B cell (primary cell): ENCODE measurements around the gene APOL2. TPM values are rescaled to one million over a fixed set of nuclear protein-coding genes. Genes with fewer than 3 reads are reported as not detected.

Experiments used
- ATAC-seq: fragments of 200-7000 bp; cut with Tn5 transposase; one replicate; pipeline ENCODE4 v1.10.0; 2021; ENCODE audit warnings: low read depth, mild to moderate bottlenecking, moderate number of reproducible peaks, moderate library complexity
- CTCF ChIA-PET: fragments of 350-600 bp; sonication (Branson Sonifier 250); formaldehyde crosslinking; loops from one replicate; lab custom pipeline; 2021; ENCODE audit warnings: antibody characterized with exemption, inconsistent platforms; lab: Charles Lee
- POLR2A ChIA-PET: fragments of 350-600 bp; sonication (Branson Sonifier 250); formaldehyde crosslinking; loops from one replicate; lab custom pipeline; 2021; ENCODE audit warnings: antibody characterized with exemption; lab: Charles Lee
- DNase-seq: peaks from one replicate; pipeline ENCODE4 v3.0.0; 2013
- H2AFZ ChIP-seq: 2 replicates; pipeline ENCODE4 v1.6.1; 2012; ENCODE audit warnings: mild to moderate bottlenecking, low read depth, low read length; ENCODE audit not compliant: insufficient read depth, poor library complexity, severe bottlenecking
- H3K27ac ChIP-seq, 2 donors: 1 replicate in 1 of 2; 2 replicates in 1 of 2; pipeline ENCODE4 v1.5.1; 2012 to 2013; ENCODE audit warnings: low read length in 2 of 2, mild to moderate bottlenecking in 2 of 2, moderate library complexity in 1 of 2
- H3K27me3 ChIP-seq, 4 experiments: fragments of 200-600 bp in 1 of 4; sonication (generic) in 1 of 4; replicated peaks in 1 of 4; 1 replicate in 2 of 4; 2 replicates in 2 of 4; pipeline versions ENCODE4 v1.6.1 to v1.7.0; 2013 to 2016; ENCODE audit warnings: low read length in 3 of 4, mild to moderate bottlenecking in 2 of 4, mixed read lengths in 1 of 4, moderate library complexity in 1 of 4; ENCODE audit not compliant: insufficient read depth in 4 of 4, control insufficient read depth in 3 of 4; ENCODE audit errors: control extremely low read depth in 1 of 4
- H3K36me3 ChIP-seq, 2 experiments: replicated peaks in 1 of 2; 1 replicate in 1 of 2; 2 replicates in 1 of 2; pipeline versions ENCODE4 v1.6.1 to v1.7.1; 2013; ENCODE audit warnings: low read length in 1 of 2; ENCODE audit not compliant: insufficient read depth in 2 of 2, control insufficient read depth in 1 of 2; ENCODE audit errors: control extremely low read depth in 1 of 2, extremely low read depth in 1 of 2
- H3K4me1 ChIP-seq, 2 donors: fragments of 200-600 bp in 1 of 2; sonication (generic) in 1 of 2; 1 replicate in 1 of 2; 2 replicates in 1 of 2; pipeline versions ENCODE4 v1.5.1 to v1.6.1; 2013 to 2017; ENCODE audit warnings: low read length in 2 of 2; ENCODE audit not compliant: control insufficient read depth in 2 of 2, insufficient read depth in 2 of 2
- H3K4me2 ChIP-seq: replicated peaks from 2 replicates; pipeline ENCODE3; 2012; ENCODE audit warnings: mild to moderate bottlenecking, low read depth, low read length; ENCODE audit not compliant: poor library complexity, severe bottlenecking
- H3K4me3 ChIP-seq, 5 experiments: fragments of 200-600 bp in 1 of 5; sonication (generic) in 1 of 5; 1 replicate in 3 of 5; 2 replicates in 2 of 5; pipeline versions ENCODE4 v1.5.1 to v1.7.0; 2011 to 2016; ENCODE audit warnings: low read length in 4 of 5, mild to moderate bottlenecking in 4 of 5, low read depth in 2 of 5, control low read depth in 1 of 5, moderate library complexity in 1 of 5; ENCODE audit not compliant: insufficient read depth in 1 of 5; ENCODE audit errors: control extremely low read depth in 1 of 5, extremely low read depth in 1 of 5
- H3K79me2 ChIP-seq: fragments of 200-600 bp; sonication (generic); one replicate; pipeline ENCODE4 v1.6.0; 2016; ENCODE audit warnings: low read length; ENCODE audit not compliant: control insufficient read depth, insufficient read depth
- H3K9ac ChIP-seq: fragments of 200-600 bp; sonication (generic); 2 replicates; pipeline ENCODE4 v1.6.1; 2017; ENCODE audit warnings: mild to moderate bottlenecking, low read length, moderate library complexity
- H3K9me3 ChIP-seq, 3 donors: one replicate each; pipeline versions ENCODE4 v1.6.1 to v1.7.1; 2013; ENCODE audit warnings: low read length in 2 of 3; ENCODE audit not compliant: control insufficient read depth in 2 of 3, insufficient read depth in 1 of 3; ENCODE audit errors: control extremely low read depth in 1 of 3
- H4K20me1 ChIP-seq: 2 replicates; pipeline ENCODE4 v1.6.0; 2012; ENCODE audit warnings: mild to moderate bottlenecking, low read length; ENCODE audit not compliant: insufficient read depth, control insufficient read depth, poor library complexity, severe bottlenecking
- H3K27ac Mint-ChIP-seq: one replicate; pipeline ENCODE4 v1.8.0; 2021; ENCODE audit warnings: mixed read lengths
- H3K27me3 Mint-ChIP-seq: one replicate; pipeline ENCODE4 v1.8.0; 2021; ENCODE audit warnings: mixed read lengths
- H3K4me1 Mint-ChIP-seq: one replicate; pipeline ENCODE4 v1.8.0; 2021; ENCODE audit warnings: mixed read lengths
- H3K4me3 Mint-ChIP-seq: one replicate; pipeline ENCODE4 v1.8.0; 2021; ENCODE audit warnings: mixed read lengths
- H3K9me3 Mint-ChIP-seq: one replicate; pipeline ENCODE4 v1.8.0; 2022; ENCODE audit warnings: mixed read lengths; ENCODE audit not compliant: insufficient read depth
- CTCF ChIP-seq: fragments of 200-600 bp; IDR thresholded peaks from one replicate; pipeline ENCODE4 v1.8.0; 2022; ENCODE audit warnings: antibody characterized with exemption, mild to moderate bottlenecking
- EZH2 ChIP-seq: IDR thresholded peaks from 2 replicates; pipeline ENCODE4 v1.6.1; 2012; ENCODE audit warnings: borderline replicate concordance, low read depth, mild to moderate bottlenecking, moderate library complexity, low read length; ENCODE audit not compliant: insufficient read depth, poor library complexity, severe bottlenecking
- WGBS: methylation state at CpG from one replicate; pipeline ENCODE4 v1.1.5; 2013; ENCODE audit warnings: missing lambda C conversion rate; ENCODE audit not compliant: insufficient coverage; 5-methylcytosine and 5-hydroxymethylcytosine counted together
- intact Hi-C: fragments of 100-400 bp; cut with micrococcal nuclease; formaldehyde crosslinking; loops from one replicate; pipeline ENCODE4 v1.10.0; 2022
- polyA plus RNA-seq: library from polyadenylated mRNA; depleted of rRNA; stranded (reverse); fragments of >200 nt; gene quantifications from 2 replicates; pipeline ENCODE4 v1.2.3, GENCODE V29; 2012
- total RNA-seq, 2 donors: library from RNA; stranded (reverse); fragments of 120-200 nt in 1 of 2; gene quantifications; 1 replicate in 1 of 2; 2 replicates in 1 of 2; pipeline versions ENCODE4 v1.2.3 to v1.2.4, GENCODE V29; 2013 to 2022

Gene APOL2
- total and polyA plus RNA-seq, 2 donors (not counting 1 experiment from before 2014, with no cell fraction given): 29.4 to 60.6 TPM

GRCh38 chr22:36199001-36199551 lies 40.3 kb downstream of the APOL2 start:
- ChIA-PET POLR2A (no interaction called here), CTCF (interaction anchor here (1.1 kb wide), 1 partner anchor 287 kb away, joined by 3 read pairs; no protein-coding TSS in a partner anchor)
- Histone ChIP-seq H3K79me2 (no peaks in the 10 kb centered on the region), H3K36me3 (no peaks in the 10 kb centered on the region), H3K27me3 (peaks cover 0 to 10% (median 0%) of the 10 kb centered on the region in 4 experiments), H3K9me3 (no peaks in the 10 kb centered on the region), H3K4me1 (peaks cover 7 to 17% of the 10 kb centered on the region in 2 donors), H3K4me2 (no peak overlapping the region), H3K9ac (no peak overlapping the region), H3K4me3 (no peak overlapping the region), H2AFZ (no peak overlapping the region), H3K27ac (no peak overlapping the region), H4K20me1 (no peaks in the 10 kb centered on the region)
- no peak for DNase-seq
- Mint-ChIP-seq H3K27ac (no peak overlapping the region), H3K9me3 (no peaks in the 10 kb centered on the region), H3K4me1 (peaks cover 25% of the 10 kb centered on the region), H3K4me3 (no peak overlapping the region), H3K27me3 (peaks cover 31% of the 10 kb centered on the region)
- ATAC-seq: no peak
- intact Hi-C loops: no loop called here
- TF ChIP-seq CTCF (no peak), EZH2 (no peak)
- WGBS: 32% methylated on average over 5 of the region's 5 CpGs

- 80% methylated on average over 1 of the region's 3 CpGs for WGBS
- Mint-ChIP-seq H3K27me3 (peaks cover 31% of the 10 kb centered on the region), H3K4me3 (no peak overlapping the region), H3K9me3 (no peaks in the 10 kb centered on the region), H3K4me1 (peaks cover 22% of the 10 kb centered on the region), H3K27ac (no peak overlapping the region)
- Histone ChIP-seq H3K4me3 (no peak overlapping the region), H2AFZ (no peak overlapping the region), H3K27me3 (peaks cover 0 to 10% (median 0%) of the 10 kb centered on the region in 4 experiments), H3K79me2 (no peaks in the 10 kb centered on the region), H3K9me3 (no peaks in the 10 kb centered on the region), H3K4me2 (no peak overlapping the region), H3K4me1 (peaks cover 7 to 16% of the 10 kb centered on the region in 2 donors), H4K20me1 (no peaks in the 10 kb centered on the region), H3K36me3 (no peaks in the 10 kb centered on the region), H3K27ac (no peak overlapping the region), H3K9ac (no peak overlapping the region)
- ChIA-PET CTCF (interaction anchor here (1.1 kb wide), 1 partner anchor 288 kb away, joined by 3 read pairs; no protein-coding TSS in a partner anchor), POLR2A (no interaction called here)
- ATAC-seq (no peak), DNase-seq (no peak)
- TF ChIP-seq CTCF (no peak), EZH2 (no peak)
- intact Hi-C loops: no loop called here
Measured at GRCh38 chr22:36198536-36198935, 40.8 kb downstream of the APOL2 start.
